Neural cell (in vitro differentiated cells): ENCODE results near the gene DOCK10.

Experiments used
- EP300 ChIP-seq: fragments of 450-650 bp; conservative IDR thresholded peaks from 2 replicates; pipeline ENCODE4 v1.6.1; 2014; ENCODE audit warnings: antibody characterized with exemption, mild to moderate bottlenecking, moderate library complexity; ENCODE audit not compliant: poor library complexity, severe bottlenecking
- EZH2 ChIP-seq: fragments of 200-600, 300-800 bp; shearing (Covaris generic), sonication (generic); IDR thresholded peaks from 2 replicates; pipeline ENCODE4 v1.6.1; 2014; ENCODE audit warnings: antibody characterized with exemption, low read length, borderline replicate concordance, mild to moderate bottlenecking; ENCODE audit not compliant: insufficient read depth, poor library complexity, severe bottlenecking
- MXI1 ChIP-seq: fragments of 450-650 bp; conservative IDR thresholded peaks from 2 replicates; pipeline ENCODE4 v1.6.1; 2014; ENCODE audit warnings: antibody characterized with exemption, mild to moderate bottlenecking; ENCODE audit not compliant: poor library complexity, severe bottlenecking
- POLR2AphosphoS5 ChIP-seq: IDR thresholded peaks from 2 replicates; pipeline ENCODE4 v1.6.1; 2012
- RAD21 ChIP-seq: fragments of 450-650 bp; conservative IDR thresholded peaks from 2 replicates; pipeline ENCODE4 v1.6.1; 2014; ENCODE audit warnings: antibody characterized with exemption, mild to moderate bottlenecking, moderate library complexity
- SMC3 ChIP-seq: fragments of 450-650 bp; conservative IDR thresholded peaks from 2 replicates; pipeline ENCODE4 v1.6.1; 2014; ENCODE audit warnings: antibody characterized with exemption, mild to moderate bottlenecking, moderate library complexity; ENCODE audit not compliant: poor library complexity
- TAF1 ChIP-seq: IDR thresholded peaks from 2 replicates; pipeline ENCODE4 v1.6.1; 2012; ENCODE audit warnings: low read depth
- TF ChIP-seq, protein P1 (sequence below): fragments of 450-650 bp; IDR thresholded peaks from 2 replicates; pipeline ENCODE4 v1.5.1; 2014; ENCODE audit warnings: antibody characterized with exemption, mild to moderate bottlenecking, moderate library complexity; ENCODE audit not compliant: poor library complexity, severe bottlenecking
- TF ChIP-seq, protein P2 (sequence below): IDR thresholded peaks from 2 replicates; pipeline ENCODE4 v1.6.1; 2012; ENCODE audit warnings: borderline replicate concordance

DNA sequence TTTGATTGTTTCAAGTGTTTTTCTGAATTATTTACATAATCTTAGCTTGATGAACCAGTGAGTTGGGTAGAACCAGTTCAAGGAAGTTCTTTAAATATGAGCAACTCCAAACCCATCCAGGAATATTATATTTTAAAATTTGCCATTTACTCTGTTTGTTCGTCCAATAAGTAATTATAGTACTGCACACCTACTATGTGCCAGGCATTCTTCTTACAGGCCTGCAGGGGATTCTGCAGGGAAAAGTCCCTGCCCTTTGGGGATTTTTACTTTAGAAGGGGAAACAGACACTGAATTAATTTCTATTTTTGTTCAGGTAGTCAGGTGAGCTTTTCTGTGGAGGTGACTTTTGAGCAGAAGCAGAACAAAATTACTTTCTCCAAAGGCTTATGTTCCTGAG, 146.9 kb downstream of the DOCK10 start:
- TF ChIP-seq, protein P1, sequence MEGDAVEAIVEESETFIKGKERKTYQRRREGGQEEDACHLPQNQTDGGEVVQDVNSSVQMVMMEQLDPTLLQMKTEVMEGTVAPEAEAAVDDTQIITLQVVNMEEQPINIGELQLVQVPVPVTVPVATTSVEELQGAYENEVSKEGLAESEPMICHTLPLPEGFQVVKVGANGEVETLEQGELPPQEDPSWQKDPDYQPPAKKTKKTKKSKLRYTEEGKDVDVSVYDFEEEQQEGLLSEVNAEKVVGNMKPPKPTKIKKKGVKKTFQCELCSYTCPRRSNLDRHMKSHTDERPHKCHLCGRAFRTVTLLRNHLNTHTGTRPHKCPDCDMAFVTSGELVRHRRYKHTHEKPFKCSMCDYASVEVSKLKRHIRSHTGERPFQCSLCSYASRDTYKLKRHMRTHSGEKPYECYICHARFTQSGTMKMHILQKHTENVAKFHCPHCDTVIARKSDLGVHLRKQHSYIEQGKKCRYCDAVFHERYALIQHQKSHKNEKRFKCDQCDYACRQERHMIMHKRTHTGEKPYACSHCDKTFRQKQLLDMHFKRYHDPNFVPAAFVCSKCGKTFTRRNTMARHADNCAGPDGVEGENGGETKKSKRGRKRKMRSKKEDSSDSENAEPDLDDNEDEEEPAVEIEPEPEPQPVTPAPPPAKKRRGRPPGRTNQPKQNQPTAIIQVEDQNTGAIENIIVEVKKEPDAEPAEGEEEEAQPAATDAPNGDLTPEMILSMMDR, result no peak
- TF ChIP-seq EP300 (no peak), EZH2 (no peak), TAF1 (no peak), POLR2AphosphoS5 (no peak), SMC3 (no peak), RAD21 (no peak), MXI1 (no peak)
- TF ChIP-seq, protein P2, sequence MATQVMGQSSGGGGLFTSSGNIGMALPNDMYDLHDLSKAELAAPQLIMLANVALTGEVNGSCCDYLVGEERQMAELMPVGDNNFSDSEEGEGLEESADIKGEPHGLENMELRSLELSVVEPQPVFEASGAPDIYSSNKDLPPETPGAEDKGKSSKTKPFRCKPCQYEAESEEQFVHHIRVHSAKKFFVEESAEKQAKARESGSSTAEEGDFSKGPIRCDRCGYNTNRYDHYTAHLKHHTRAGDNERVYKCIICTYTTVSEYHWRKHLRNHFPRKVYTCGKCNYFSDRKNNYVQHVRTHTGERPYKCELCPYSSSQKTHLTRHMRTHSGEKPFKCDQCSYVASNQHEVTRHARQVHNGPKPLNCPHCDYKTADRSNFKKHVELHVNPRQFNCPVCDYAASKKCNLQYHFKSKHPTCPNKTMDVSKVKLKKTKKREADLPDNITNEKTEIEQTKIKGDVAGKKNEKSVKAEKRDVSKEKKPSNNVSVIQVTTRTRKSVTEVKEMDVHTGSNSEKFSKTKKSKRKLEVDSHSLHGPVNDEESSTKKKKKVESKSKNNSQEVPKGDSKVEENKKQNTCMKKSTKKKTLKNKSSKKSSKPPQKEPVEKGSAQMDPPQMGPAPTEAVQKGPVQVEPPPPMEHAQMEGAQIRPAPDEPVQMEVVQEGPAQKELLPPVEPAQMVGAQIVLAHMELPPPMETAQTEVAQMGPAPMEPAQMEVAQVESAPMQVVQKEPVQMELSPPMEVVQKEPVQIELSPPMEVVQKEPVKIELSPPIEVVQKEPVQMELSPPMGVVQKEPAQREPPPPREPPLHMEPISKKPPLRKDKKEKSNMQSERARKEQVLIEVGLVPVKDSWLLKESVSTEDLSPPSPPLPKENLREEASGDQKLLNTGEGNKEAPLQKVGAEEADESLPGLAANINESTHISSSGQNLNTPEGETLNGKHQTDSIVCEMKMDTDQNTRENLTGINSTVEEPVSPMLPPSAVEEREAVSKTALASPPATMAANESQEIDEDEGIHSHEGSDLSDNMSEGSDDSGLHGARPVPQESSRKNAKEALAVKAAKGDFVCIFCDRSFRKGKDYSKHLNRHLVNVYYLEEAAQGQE, result no peak
